HG03378 (cell line): ENCODE results near the gene FNDC3B.
"Not testable (repeated sequence)": the region's sequence is repeated elsewhere in the genome, so short reads cannot be mapped to it uniquely, and the experiment has no call there.

Experiments used
- ATAC-seq: cut with Tn5 transposase; IDR thresholded peaks from one replicate; pipeline ENCODE4 v1.9.1; 2021; ENCODE audit warnings: mild to moderate bottlenecking, moderate library complexity; ENCODE audit not compliant: unreplicated experiment

The FNDC3B gene

DNA sequence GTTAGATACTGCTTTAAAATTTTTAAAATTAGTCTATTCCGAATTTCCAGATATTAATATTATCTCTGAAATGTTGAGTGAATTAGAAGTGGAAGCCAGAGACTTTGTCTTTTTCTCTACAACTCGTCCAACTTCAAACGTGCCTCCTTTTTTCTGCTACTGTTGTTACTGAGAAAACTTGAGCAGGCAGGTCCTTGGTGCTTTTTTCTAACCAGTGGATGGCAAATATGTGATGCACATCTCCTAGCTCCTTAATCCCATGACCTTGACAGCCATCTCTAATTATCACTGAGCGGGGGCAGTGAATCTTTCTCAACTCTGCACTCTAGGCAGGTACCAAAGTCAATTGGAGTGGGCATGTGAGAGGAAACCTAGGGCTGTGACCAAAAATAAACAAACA lies 50.7 kb downstream of the FNDC3B start:
- no peak for ATAC-seq

DNA sequence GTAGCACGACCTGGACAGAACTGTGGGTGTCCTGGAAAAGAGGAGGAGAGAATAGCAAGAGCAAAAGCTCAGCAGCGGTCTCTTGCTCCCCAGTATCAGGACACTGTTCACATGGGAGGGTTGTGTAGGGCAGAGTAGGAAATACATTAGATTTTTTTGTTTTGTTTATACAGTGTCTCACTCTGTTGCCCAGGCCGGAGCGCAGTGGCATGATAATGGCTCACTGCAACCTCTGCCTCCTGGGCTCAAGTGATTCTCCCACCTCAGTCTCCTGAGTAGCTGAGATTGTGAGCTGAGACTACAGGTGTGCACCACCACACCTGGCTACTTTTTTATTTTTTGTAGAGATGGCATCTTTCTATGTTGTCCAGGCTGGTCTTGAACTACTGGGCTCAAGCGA lies 53.3 kb downstream of the FNDC3B start:
- no peak for ATAC-seq

GRCh38 chr3:172093581-172094443 lies 54.4 kb downstream of the FNDC3B start:
- not testable (repeated sequence) for ATAC-seq

- ATAC-seq, result peak; percentile 91
These were observed 55.5 kb downstream of the FNDC3B start for GRCh38 chr3:172094621-172095557.

DNA sequence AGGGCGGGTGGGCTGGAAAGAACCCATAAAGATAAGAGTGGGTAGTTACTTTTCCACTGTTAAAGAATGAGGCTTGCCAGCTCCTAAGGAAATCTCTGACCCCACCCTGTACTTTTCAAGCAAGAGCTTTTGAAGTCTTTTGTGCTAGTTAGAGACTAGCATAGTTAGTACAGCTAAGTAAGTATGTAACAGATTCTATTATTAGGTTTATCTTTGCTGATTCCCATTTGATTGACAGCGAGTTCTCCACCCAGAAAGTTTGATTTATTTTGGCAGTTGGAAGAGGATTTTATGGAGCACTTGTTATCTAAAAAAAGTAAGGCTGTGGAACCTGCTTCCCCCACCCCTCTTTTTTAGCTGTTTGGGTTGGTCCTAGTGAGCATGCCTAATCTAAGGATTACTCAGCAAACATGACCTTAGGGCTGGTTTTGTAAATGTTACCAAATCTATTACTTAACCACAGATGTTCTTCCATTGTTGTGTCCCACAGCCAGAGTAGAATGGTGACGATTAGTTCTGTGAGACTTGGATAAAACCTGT lies 57.6 kb downstream of the FNDC3B start:
- ATAC-seq, result no peak

DNA sequence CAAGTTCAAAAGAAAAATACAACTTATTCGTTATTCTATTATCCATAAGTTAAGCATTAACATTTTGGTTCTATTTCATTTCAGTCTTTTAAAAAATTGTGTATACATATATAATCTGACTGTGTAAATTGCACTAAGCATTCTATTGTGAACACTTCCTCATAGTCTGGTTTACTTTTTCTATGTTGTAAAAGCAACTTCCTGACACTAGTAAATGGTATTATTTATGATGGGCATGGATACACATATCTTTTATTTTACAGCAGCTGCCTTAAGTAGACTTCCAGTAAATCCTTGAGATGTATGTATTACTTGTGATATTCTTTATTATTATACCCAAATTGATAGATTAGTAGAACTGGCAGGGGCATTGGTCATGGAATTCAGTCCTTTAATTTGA lies 58.2 kb downstream of the FNDC3B start:
- ATAC-seq, result no peak

DNA sequence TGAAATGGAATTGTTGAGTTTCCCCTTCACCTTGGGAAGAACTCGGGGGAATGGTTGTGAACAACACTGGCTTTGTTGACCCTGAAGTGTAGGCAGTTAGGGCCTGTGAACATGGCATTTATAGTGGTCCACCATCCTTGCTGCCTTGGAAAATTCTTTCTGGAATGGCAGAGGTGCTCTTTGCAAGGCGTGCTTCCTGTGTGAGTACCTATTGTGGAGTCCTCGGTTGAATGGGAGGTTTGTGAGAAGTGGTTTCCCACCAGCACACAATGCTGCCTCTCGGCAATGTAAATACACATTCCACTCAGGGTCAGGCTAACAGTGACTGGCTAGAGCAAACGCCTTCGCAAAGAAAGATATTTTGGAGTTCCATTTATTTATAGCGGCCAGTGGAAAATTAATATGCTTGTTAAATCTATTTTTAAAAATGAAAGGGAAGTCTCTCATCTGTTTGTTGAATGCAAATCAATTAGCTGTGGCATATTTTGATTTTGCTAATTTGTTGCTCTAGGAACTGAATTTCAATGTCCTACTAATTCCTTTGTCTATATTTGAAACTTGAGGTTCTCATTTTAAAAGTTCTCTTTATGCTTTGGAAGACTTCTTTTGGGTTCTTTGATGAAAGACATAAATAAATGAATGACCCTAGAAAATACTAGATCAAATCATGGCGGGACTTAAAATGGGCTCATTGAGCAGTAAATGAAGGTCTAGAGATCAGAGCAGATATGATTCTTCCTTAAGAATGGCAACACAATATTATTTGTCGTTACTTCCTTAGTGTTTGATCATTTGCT lies 59.5 kb downstream of the FNDC3B start:
- ATAC-seq, result no peak

- ATAC-seq, result no peak
These were observed 60.1 kb downstream of the FNDC3B start for GRCh38 chr3:172099495-172099808.

GRCh38 chr3:172100482-172100881 lies 61.1 kb downstream of the FNDC3B start:
- no peak for ATAC-seq

DNA sequence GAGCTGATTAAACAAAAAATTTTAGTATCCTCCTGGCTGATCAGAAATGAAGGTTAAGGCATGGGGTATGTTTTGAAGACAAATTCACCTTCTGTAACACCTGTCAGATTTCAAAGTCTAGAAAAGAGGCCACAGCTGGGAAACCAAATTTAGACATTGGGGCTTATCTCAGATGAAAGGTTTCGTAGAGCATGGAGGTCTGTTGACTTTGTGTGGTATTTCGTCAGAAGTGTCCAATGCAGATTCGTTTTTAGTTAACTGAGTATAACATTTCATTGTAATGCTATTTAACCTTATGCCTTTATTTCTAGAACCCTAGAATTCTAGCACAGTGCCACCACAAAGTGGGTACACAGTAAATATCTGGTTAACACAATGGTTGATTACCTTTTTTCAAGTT lies 61.7 kb downstream of the FNDC3B start:
- ATAC-seq, result peak; percentile 34

GRCh38 chr3:172102123-172102882 lies 62.9 kb downstream of the FNDC3B start:
- ATAC-seq, result peak; percentile 29

- no peak for ATAC-seq
These were observed 63.5 kb downstream of the FNDC3B start for GRCh38 chr3:172102883-172103310.

GRCh38 chr3:172103724-172104123 lies 64.3 kb downstream of the FNDC3B start:
- ATAC-seq, result no peak

- ATAC-seq, result no peak
These were observed 65.2 kb downstream of the FNDC3B start for GRCh38 chr3:172104471-172105072.

DNA sequence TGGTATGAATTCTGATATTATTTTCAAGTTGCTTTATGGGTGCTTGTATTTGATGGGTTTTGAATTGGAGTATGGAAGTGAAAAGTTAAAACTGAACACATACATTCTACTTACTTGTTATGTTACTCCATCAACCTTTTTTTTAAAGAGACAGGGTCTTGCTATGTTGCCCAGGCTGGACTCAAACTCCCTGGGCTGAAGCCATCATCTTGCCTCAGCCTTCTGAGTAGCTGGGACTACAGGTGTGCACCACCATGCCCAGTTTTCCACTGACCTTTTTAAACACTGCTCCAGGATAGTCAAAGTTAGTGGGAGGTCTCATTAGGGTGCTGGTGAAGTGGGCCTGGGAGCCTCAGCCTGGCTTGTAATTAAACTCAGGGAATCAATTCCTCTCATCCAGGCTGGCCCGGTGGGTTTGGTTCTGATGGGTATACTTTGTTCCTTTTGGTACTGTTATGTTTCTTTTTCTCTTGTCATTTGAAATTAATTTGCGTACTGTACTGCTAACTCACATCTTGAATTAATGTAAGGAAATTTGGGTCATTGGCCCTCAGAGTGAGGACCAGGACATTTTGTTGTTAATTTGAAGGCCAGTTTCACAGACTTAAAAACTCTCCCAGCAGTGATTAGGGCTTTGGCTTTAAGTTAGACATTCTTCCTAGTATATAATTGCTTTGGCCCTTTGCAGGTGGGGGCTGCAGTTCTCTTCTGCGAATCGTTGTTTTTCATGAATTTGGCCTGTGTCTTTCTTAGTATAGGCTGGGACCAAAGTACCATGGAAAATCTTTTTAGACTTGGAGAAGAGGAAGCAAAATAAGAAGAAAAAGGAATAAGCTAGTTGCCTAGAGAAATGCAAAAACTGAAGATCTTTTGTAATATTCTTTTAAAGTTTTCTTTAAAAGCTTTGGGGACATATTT lies 66.9 kb downstream of the FNDC3B start:
- ATAC-seq, result no peak

DNA sequence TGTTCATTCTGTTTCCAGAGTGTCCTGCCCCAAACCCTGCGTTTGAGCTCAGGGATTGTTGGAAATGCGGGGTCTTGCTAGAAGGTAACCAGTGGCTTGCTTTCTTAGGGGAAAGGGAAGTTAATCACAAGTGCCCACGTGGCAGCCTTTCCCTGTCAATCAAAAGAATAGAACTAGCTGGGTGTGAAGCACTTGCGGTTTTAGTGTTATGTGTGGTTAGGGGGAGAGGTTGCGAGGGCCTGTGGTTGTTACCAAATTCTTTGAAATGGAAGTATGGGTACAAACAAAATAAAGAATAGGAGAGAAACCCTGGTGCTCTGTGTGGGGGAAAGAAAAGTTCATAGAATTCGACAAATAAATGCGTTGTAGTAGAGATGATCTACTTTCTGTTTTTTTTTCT lies 67.6 kb downstream of the FNDC3B start:
- ATAC-seq, result peak; percentile 43

DNA sequence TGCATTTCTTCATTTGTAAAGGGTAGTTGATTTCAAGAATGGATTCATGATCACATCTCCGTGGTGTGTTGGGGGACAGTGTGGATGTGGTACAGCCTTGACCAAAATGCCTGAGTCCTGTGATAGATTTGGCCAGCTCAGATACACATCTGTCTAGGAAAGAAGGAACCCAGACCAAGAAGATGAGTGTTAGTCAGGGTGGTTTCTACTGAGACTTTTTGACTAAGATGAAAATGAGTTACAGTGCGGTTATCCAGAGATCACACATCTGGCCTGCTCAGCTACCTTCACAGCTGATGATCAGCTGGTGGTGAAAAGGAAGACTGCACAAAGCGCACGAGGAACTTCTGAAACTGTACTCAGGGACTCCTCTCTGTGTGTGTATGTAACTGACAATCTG lies 68.0 kb downstream of the FNDC3B start:
- peak; percentile 89 for ATAC-seq

- ATAC-seq, result no peak
These were observed 70.9 kb downstream of the FNDC3B start for GRCh38 chr3:172110127-172110779.
